Stimulated activated naive CD8-positive, alpha-beta T cell treated with anti-CD3 and anti-CD28 coated beads, Interleukin-15, Interleukin-2, amounts not matched to agents 100 U/mL and 50 U/mL, for 24 hours (primary cell): ENCODE measurements around the gene PIRT.

Experiments used
- ATAC-seq: fragments of 150-1000 bp; cut with Tn5 transposase; one replicate; pipeline ENCODE4 v1.10.0; 2021
- DNase-seq: peaks from one replicate; pipeline ENCODE4 v3.0.0; 2021

Gene PIRT

GRCh38 chr17:10821054-10821453 is 16.8 kb downstream of the PIRT start:
- no peak for DNase-seq
- no peak for ATAC-seq

- DNase-seq (no peak), ATAC-seq (no peak)
Measured at GRCh38 chr17:10815319-10815718, 22.6 kb downstream of the PIRT start.

GRCh38 chr17:10814075-10814474 is 23.8 kb downstream of the PIRT start:
- ATAC-seq = no peak
- no peak for DNase-seq

DNA sequence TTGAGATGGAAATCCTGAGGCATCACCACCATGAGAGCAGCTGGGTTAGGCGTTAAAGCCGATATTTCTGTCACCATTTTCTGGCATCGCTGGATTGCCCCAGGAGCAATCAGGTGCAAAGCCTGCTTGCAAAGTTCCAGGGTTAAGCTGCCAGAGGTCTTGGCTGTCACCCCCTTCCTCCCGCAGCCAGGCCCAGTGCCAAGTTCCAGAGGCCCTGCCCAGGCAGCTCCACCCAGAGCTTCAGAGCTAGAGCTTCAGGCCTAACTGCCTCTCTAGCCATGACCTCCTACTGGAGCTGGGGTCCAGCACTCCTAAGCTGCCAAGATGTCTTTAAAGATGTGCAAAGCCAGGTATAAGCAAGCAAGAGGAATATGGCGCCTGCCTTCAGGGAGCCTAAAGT is 25.2 kb downstream of the PIRT start:
- no peak for ATAC-seq
- DNase-seq = no peak

DNA sequence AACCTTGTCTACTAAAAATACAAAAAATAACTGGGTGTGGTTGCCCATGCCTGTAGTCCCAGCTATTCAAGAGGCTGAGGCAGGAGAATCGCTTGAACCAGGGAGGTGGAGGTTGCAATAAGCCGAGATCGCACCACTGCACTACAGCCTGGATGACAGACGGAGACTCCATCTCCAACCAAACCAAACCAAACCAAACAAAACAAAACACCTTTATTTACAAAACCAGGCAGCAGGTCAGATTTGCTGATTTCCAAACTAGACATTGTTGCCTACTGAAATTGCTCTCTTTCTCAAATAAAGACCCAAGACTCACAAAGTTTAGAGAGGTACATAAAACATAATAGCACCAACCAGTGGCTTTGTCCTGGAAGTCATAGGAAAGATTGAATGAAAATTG is 28.3 kb downstream of the PIRT start:
- no peak for ATAC-seq
- DNase-seq = no peak

DNA sequence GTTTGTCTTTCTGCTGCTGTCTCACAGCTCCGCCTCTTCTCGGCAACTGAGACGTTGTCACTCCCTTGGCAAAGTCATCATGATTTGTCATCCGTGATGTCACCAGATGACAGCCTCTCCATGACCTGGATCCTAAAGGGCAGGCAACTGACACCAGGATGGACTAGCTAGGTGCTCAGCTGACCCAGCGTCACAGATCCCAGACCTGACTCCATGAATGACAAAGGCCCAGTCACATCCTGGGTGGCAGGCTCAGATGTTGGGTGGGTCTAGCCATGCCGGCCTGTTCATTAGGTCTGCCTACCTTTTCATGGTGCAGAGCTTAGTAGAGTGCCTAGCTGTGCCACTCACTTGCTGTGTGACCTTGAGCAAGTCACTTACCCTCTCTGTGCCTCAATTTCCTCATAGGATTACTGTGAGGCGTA is 30.2 kb downstream of the PIRT start:
- DNase-seq (no peak), ATAC-seq (no peak)

DNA sequence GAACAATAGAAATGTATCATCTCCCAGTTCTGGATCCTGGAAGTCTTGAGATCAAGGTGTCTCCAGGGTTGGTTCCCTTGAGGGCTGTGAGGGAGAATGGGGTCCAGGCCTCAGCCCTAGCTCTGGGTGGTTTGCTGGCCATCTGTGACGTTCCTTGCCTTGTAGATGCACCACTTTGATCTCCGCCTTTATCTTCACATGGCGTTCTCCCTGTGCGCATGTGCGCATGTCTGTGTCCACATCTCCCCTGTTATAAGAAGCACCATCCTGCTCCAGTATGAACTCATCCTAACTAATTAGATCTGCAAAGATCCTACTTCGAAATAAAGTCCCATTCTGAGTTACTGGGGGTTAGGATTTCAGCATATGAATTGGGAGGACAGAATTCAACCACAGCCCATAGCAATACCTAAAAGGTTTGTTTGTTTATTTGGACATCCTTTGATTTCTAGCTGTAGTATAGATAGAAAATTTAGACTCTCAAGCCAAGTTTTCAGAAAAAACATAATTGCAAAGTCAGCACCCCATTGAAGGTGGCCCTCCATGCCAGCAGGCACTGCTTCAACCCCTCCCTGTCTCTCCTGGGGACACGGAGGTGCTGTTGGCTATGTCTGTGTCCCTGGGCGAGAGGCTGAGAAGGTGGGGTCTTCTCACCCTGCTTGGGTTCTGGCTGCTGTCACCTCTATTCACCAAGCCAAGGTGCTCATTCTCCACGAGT is 31.2 kb downstream of the PIRT start:
- ATAC-seq = no peak
- no peak for DNase-seq

DNA sequence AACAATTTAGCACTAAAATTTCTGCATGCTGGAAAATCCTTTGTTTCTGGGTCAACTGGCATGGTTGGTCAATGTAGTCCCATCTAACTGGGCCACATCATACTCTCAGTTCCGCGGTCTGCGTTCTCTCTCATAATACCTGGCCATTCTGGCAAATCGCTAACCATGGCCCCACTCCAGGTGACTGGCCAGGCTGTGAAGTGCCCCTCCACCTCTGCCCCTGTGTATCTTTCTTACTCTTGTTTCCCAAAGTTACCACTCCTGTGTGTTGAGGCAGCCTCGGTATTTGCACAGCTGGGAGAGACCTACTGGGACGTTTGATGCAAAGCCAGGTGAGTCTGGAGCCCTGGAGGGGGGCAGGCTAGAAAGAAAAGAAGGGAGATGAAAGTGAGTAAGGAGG is 32.0 kb downstream of the PIRT start:
- no peak for ATAC-seq
- DNase-seq = no peak

DNA sequence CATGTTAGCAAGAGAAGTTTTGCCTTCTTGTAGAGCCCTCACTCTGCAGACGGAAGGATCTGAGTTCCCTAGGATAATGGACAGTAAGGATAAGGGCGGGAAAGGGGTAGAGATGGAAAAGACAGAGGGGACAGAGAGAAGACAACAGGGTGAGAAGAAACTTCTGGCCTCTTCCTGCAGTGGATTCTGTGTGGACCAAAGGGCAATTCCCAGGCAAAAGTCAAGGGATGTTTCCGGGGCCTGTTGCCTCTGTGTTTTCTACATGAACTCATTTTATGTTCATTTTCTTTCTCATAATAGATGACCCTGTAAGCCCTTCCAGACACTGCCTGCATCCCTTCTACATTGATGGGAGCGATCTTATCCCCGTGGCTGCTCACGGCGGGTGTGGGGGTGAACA is 33.3 kb downstream of the PIRT start:
- ATAC-seq (no peak), DNase-seq (no peak)

DNA sequence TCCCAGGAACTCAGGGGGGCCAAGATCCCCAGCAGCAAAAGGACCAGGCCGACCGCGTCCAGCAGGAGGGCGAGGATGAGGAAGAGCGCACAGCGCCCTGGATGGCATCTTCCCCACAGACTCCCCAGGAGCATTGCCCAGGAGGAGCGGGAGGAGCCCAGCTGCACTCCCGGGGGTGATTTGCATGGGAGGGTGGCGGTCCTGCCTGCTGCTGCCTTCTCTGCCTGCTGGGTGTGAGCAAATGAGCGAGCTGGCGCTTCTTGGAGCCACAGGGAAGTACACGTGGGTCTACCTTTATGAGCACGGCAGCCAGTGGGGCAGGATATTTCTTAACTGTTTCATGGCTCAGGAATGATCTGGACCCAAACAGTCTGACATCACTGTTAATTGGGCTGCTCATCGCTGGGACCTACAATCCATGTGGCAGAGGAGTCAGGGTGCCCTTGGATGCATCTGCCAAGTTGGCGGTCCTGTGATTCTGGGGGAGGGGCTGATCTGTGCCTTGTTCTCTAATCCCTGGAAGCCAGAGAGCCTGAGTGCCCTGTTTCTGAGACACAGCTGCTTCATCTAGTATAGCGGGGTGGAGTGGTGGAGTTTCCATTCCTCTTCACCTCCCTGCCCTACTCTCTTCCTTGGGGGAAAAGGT is 33.9 kb downstream of the PIRT start, which contains the start of gene TMEM238L:
Gene TMEM238L (minus strand): TSS at position 270 of the 646 bp plus-strand sequence. CDS start 136 bp downstream, at position 134.
- ATAC-seq (no peak), DNase-seq (no peak)

GRCh38 chr17:10803350-10803749 is 34.5 kb downstream of the PIRT start:
- DNase-seq (no peak), ATAC-seq (no peak)

DNA sequence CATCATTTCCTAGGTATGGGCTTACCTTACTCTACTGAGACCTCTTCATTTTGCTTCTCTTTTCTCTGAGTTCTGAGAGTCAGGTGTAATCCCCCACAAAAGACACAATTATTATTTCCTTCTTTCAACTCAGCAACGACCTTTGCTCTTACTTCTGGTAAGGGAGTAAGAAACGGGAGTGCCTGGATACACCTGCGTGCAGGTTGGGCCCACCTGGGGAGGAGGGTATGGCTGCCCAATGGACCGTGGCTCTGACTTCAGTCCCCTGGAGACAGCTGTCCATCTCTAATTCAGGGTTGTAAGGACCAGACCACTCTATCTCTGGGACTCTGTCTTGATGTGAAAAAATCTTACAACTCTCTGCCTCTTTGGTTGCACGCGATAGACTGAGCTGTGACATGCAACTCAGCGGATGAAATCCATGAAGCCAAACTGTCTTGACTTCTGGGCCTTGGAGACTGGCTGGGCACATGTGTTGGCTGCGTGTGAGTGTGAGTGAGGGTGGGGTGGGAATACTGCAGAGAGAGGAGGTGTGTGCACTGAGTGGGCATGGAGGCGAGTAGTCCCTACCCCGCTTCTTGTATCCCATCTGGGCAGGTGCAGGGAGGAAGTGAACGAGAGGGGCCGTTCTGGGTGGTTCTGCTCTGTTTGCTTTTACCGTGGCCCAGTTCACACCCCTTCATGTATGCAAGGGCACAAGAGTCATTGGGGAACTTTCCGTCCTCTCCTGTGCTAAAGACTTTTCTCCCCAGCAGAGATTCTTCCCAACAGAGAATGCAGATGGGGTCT is 35.2 kb downstream of the PIRT start:
- DNase-seq (no peak), ATAC-seq (no peak)

DNA sequence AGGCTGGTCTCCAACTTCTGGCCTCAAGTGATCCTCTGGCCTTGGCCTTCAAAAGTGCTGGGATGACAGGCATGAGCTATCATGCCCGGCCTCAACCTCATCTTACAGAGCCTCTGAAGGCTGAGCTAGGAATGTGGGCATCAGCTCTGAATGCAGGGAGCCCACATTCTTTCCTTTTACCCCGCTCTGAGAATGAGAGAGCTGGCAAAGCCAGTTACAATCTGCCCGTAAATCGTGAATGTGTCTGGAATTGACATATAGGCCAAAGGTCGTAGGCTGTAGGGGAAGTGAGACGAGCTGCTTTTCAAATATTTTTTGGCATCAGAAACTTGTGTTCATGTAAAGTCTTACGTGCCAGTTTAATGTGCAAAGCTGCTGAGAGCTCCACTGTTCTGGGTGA is 38.5 kb downstream of the PIRT start:
- ATAC-seq = no peak
- DNase-seq = no peak

DNA sequence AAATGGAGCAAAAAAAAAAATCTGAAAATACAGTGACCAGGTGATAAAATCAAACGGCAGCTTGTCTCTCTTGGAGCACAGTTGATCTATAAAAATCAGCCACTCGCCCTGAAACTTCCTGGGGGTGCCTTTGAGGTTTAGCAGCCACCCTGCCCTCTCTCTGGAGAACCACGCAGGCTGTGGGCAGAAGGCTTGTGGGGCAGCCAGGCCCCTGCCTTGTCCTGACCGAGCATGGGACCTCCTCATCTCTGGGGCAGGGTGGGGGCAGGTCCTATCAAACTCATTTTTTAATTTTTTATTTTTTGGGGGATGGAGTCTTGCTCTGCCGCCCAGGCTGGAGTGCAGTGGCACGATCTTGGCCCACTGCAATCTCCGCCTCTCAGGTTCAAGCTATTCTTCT is 39.0 kb downstream of the PIRT start:
- ATAC-seq (no peak), DNase-seq (no peak)

DNA sequence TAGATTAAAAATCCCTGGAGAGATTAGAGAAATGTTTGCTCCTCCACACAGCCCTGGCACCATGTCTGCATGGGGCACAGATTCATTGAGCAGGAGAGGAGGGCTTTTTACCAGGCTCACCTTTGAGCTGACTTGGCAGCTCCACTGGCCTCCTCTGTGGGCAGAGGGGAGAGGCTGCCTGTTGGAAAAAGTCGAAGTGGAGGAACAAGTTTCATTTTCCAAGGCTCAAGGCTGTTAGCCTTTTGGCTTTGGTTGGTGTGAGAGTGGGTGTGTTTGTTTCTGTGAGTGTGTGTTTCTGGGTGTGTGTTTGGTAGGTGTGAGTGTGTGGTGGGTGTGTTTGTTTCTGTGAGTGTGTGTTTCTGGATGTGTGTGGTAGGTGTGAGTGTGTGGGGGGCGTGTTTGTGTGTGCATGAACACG is 39.5 kb downstream of the PIRT start:
- ATAC-seq (no peak), DNase-seq (no peak)

DNA sequence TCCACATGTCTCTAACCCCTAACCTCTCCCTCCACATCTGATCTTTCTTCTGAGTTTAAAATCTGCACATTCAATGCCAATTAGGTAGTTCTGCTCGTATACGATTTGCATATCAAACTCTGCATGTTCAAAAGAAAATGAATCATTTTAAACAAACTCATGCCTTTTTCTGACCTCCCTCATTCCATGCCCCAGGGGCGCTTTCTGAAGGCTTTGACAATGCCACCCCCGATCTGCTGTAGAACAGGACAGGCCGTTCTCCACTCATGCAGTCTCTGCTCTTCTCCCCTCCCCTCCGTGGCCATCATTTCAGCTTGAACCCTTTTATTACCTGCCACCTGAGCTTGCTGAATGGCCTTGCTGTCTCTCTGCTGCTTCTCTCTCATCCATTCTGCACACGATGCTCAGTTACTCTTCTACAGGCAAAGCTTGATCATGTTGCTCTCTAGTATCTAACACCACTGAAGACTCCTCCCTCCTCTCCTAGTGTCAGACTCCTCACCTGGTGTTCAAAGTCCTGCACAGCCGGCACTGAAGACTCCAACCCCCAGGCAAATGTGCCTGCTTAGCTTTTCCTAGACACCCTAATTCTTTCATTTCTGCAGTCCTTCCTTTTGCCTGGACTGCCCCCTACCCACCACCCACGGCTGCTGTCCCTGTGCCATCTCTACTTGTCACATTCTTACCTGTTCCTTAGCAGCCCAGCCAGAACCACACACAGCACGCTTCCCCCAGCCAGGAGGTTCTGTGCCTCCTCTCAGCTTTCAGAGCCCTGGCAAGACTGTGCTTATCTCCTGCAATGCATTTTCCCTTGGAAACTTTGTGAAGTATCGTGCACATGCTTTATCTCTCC is 40.2 kb downstream of the PIRT start:
- ATAC-seq (no peak), DNase-seq (no peak)

GRCh38 chr17:10793816-10794215 is 44.1 kb downstream of the PIRT start:
- ATAC-seq (no peak), DNase-seq (no peak)

- ATAC-seq = no peak
- no peak for DNase-seq
Measured at GRCh38 chr17:10793256-10793655, 44.6 kb downstream of the PIRT start.

GRCh38 chr17:10792151-10792550 is 45.7 kb downstream of the PIRT start:
- ATAC-seq (peak; percentile 71), DNase-seq (peak; percentile 26)

DNA sequence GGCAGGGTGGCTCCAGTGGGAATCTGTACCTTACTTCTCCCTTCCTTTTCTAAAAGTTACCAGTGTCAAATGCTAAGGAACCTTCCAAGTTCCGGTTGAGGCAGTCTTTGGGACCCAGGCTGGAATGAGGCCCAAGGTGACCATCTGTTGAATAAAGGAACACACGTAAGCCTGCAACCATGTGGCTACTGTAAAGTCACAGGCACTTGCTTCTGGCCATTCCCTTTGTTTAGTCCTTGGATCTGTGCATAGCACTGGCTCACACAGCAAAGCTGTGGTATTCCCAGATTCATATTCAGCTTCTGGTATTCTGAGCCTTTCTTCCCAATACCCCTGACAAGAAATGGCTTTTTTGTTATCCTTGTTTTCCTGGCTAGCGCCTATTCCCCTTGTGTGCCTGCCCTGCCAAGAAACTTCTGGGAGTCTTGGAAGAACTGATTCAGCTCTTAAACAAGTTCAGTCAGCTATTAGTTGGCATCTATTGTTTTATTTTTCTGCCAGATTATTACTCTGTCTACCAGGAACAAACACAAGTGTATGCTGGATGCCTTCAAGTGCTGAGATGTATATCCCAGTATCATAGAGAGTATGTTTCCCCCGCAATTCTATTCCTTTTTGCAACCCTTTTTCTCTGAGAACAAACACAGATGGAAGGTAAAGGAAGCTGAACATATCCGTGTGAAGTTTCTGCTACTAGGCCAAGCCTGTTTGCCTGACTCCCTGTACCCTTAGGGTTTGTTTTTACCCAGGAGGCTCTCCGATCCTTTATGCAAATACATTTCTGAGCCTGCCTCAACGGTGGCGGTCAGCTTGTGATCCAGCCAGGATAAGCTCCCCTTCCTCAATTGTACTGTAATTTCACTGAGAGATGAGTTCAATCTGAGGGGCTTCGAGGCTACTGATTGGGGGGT is 47.1 kb downstream of the PIRT start:
- no peak for DNase-seq

GRCh38 chr17:10789694-10790271 is 48.1 kb downstream of the PIRT start:
- ATAC-seq (no peak), DNase-seq (no peak)

More for the DNA sequence above, 47.1 kb downstream of the PIRT start:
- no peak for ATAC-seq
